HG03196 (cell line): Measurements from ENCODE around the gene TEX54.

ENCODE experiments used
- ATAC-seq: cut with Tn5 transposase; IDR thresholded peaks from one replicate; pipeline ENCODE4 v1.9.1; 2021; ENCODE audit not compliant: unreplicated experiment

TEX54 gene

DNA sequence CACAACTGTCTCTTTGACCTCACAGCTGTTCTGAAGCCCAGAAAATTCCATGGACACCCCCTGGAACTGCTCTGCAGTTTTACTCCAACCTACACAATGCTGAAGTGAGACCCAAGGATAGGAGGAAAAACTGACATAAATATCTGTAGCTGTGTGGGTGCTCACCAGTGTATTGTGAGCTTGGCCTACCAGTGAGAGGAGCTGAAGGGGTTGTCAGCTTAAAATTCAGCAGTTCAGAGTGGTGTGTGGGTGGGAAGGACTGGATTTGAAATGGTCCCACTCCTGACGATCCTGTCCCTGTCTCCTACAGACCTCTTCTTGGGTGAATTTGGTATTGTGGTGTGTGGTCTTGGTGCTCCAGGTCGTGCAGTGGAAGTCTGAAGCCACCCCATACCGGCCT is 43.1 kb downstream of the TEX54 start:
- ATAC-seq = no peak

- ATAC-seq = no peak
These were observed 43.6 kb downstream of the TEX54 start for GRCh38 chr11:62788991-62789390.

- peak; percentile 66 for ATAC-seq
These were observed 45.5 kb downstream of the TEX54 start, which contains the start of gene TMEM179B for GRCh38 chr11:62787005-62787759. Gene TMEM179B (plus strand): TSS chr11:62787402. CDS start chr11:62787432, 30 bp downstream.

DNA sequence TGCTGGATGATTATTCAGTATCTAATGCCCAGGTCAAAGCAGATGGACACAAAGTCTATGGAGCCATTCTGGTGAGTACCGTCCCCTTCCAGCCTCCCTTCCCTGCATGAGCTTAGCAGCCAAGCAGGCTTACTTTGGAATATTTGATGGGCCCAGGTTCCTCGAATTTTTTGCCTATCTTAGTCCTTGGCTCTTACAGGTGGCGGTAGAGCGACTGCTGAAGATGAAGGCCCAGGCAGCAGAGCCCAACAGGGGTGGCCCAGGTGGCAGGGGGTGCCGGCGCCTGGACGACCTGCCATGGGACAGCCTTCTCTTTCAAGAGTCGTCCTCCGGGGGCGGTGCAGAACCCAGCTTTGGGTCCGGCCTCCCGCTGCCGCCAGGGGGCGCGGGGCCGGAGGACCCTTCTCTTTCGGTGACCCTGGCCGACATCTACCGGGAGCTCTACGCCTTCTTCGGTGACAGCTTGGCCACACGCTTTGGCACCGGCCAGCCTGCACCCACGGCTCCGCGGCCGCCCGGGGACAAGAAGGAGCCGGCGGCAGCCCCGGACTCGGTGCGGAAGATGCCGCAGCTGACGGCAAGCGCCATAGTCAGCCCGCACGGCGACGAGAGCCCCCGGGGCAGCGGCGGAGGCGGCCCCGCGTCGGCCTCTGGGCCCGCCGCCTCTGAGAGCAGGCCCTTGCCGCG is 46.2 kb downstream of the TEX54 start:
- peak; percentile 55 for ATAC-seq

DNA sequence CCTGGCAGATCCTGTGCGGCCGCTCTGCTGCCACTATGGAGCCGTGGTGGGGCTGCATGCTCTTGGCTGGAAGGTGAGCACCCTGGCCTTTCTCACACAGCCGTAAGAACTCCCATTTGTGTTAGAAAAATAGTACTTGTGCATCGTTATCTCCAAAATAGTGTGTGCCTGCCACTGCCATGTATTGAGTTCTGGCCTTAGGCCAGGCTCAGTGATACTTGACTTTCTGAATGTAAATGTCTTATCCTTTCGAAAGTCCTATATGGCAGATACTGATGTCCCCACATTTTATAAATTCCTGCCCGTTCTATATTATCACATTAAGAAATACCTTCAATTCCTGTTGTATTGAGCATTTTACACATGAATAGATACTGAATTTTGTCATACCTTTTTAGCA is 49.9 kb downstream of the TEX54 start:
- no peak for ATAC-seq
